Endothelial cell of umbilical vein (primary cell): ENCODE data around the gene C1orf198. TPM values are rescaled to one million over a fixed set of nuclear protein-coding genes. Genes with fewer than 3 reads are reported as not detected.

Experiments used
- BruUV-seq: library from RNA; stranded (reverse); fragments of 400-500 nt; replicated peaks from 2 replicates; lab custom pipeline; 2021; lab: Mats Ljungman, UMichigan
- CTCF ChIA-PET: fragments of 300-600, 350-600 bp; sonication (Branson Sonifier 250); formaldehyde crosslinking; loops from one replicate; lab custom pipeline; 2021; ENCODE audit warnings: antibody characterized with exemption, inconsistent platforms; lab: Charles Lee
- POLR2A ChIA-PET: fragments of 300-600, 350-600 bp; sonication (Branson Sonifier 250); formaldehyde crosslinking; loops from one replicate; lab custom pipeline; 2021; ENCODE audit warnings: antibody characterized with exemption, inconsistent platforms; lab: Charles Lee
- DNase-seq: peaks from one replicate; pipeline ENCODE4 v3.0.0-alpha.2; 2011; ENCODE audit warnings: low read depth, low spot score
- FAIRE-seq: peaks from 2 replicates; lab custom pipeline; 2011; peaks lifted over from hg19 to GRCh38; lab: Jason Lieb, UNC
- H2AFZ ChIP-seq: 2 replicates; pipeline ENCODE4 v1.6.0; 2012; ENCODE audit warnings: low read depth, low read length, control low read depth, inconsistent platforms
- H3K27ac ChIP-seq: 2 replicates; pipeline ENCODE4 v1.5.1; 2011; ENCODE audit warnings: low read depth, mild to moderate bottlenecking, control low read depth, low read length, moderate library complexity; ENCODE audit not compliant: insufficient read depth
- H3K27me3 ChIP-seq, 2 experiments: 2 replicates each; pipeline versions ENCODE4 v1.6.0 to v1.6.1; 2011; ENCODE audit warnings: low read length in 2 of 2, mixed read lengths in 1 of 2; ENCODE audit not compliant: control insufficient read depth in 2 of 2, insufficient read depth in 2 of 2
- H3K36me3 ChIP-seq, 2 experiments: 2 replicates in 1 of 2; 3 replicates in 1 of 2; pipeline ENCODE4 v1.5.1; 2011; ENCODE audit warnings: low read length in 2 of 2, mild to moderate bottlenecking in 1 of 2, moderate library complexity in 1 of 2; ENCODE audit not compliant: control insufficient read depth in 2 of 2, insufficient read depth in 2 of 2; ENCODE audit errors: extremely low read depth in 1 of 2
- H3K4me1 ChIP-seq: 3 replicates; pipeline ENCODE4 v1.5.1; 2011; ENCODE audit warnings: mild to moderate bottlenecking, low read length; ENCODE audit not compliant: control insufficient read depth, insufficient read depth; ENCODE audit errors: extremely low read depth
- H3K4me2 ChIP-seq: 2 replicates; pipeline ENCODE4 v1.6.1; 2011; ENCODE audit warnings: low read length, control low read depth, mixed read lengths; ENCODE audit not compliant: insufficient read depth
- H3K4me3 ChIP-seq, 3 experiments: fragments of 200-600 bp in 1 of 3; sonication (generic), shearing (Covaris generic) in 1 of 3; replicated peaks in 1 of 3; 2 replicates each; pipeline ENCODE4 v1.5.1; 2011 to 2016; ENCODE audit warnings: control low read depth in 3 of 3, low read length in 3 of 3, mild to moderate bottlenecking in 2 of 3, inconsistent platforms in 1 of 3, low read depth in 1 of 3, moderate library complexity in 1 of 3; ENCODE audit not compliant: insufficient read depth in 1 of 3
- H3K79me2 ChIP-seq: 2 replicates; pipeline ENCODE4 v1.6.0; 2012; ENCODE audit warnings: low read length, inconsistent platforms; ENCODE audit not compliant: control insufficient read depth, insufficient read depth
- H3K9ac ChIP-seq: replicated peaks from 2 replicates; pipeline ENCODE3; 2011; ENCODE audit warnings: low read length, control low read depth; ENCODE audit not compliant: insufficient read depth; ENCODE audit errors: extremely low read depth
- H3K9me1 ChIP-seq: replicated peaks from 3 replicates; pipeline ENCODE4 v1.6.0; 2011; ENCODE audit warnings: mild to moderate bottlenecking, low read length; ENCODE audit not compliant: control insufficient read depth, insufficient read depth; ENCODE audit errors: extremely low read depth
- H3K9me3 ChIP-seq: replicated peaks from 2 replicates; pipeline ENCODE4 v1.5.1; 2012; ENCODE audit warnings: low read length, inconsistent platforms; ENCODE audit not compliant: control insufficient read depth, insufficient read depth
- H4K20me1 ChIP-seq: replicated peaks from 2 replicates; pipeline ENCODE3; 2011; ENCODE audit warnings: mild to moderate bottlenecking, low read length; ENCODE audit not compliant: control insufficient read depth, insufficient read depth; ENCODE audit errors: extremely low read depth
- EZH2 ChIP-seq: IDR thresholded peaks from 2 replicates; pipeline ENCODE4 v1.6.1; 2012; ENCODE audit warnings: borderline replicate concordance, low read depth, mild to moderate bottlenecking, moderate library complexity, low read length, inconsistent platforms; ENCODE audit not compliant: severe bottlenecking
- FOS ChIP-seq: IDR thresholded peaks from 2 replicates; pipeline ENCODE4 v1.6.1; 2011; ENCODE audit warnings: mild to moderate bottlenecking, low read length, moderate library complexity, borderline replicate concordance; ENCODE audit not compliant: insufficient read depth
- GATA2 ChIP-seq: IDR thresholded peaks from 2 replicates; pipeline ENCODE4 v1.7.0; 2011; ENCODE audit warnings: low read depth, mild to moderate bottlenecking, moderate library complexity, mixed read lengths, low read length; ENCODE audit not compliant: insufficient read length, insufficient read depth
- JUN ChIP-seq: IDR thresholded peaks from 2 replicates; pipeline ENCODE4 v1.6.1; 2011; ENCODE audit warnings: borderline replicate concordance, low read depth; ENCODE audit not compliant: insufficient read length, insufficient read depth
- MYC ChIP-seq: IDR thresholded peaks from one replicate; pipeline ENCODE4 v1.6.1; 2011; ENCODE audit warnings: mild to moderate bottlenecking, low read depth, low read length
- POLR2A ChIP-seq: IDR thresholded peaks from 2 replicates; pipeline ENCODE4 v1.6.1; 2012; ENCODE audit warnings: low read depth, mild to moderate bottlenecking, control low read depth, low read length
- POLR2AphosphoS5 ChIP-seq: IDR thresholded peaks from 2 replicates; pipeline ENCODE4 v1.6.1; 2012; ENCODE audit warnings: low read depth, mild to moderate bottlenecking, control low read depth, low read length, moderate library complexity; ENCODE audit not compliant: insufficient read depth
- dilution Hi-C: fragments of 300-500 bp; cut with MboI; formaldehyde crosslinking; loops from one replicate; pipeline ENCODE4 v1.15.0; 2019; ENCODE audit warnings: low sequenced_read_pairs; ENCODE audit not compliant: extremely low pct_ligation_motif_present
- intact Hi-C: fragments of 100-400 bp; cut with micrococcal nuclease; formaldehyde crosslinking; loops from one replicate; pipeline ENCODE4 v1.10.0; 2022
- polyA plus RNA-seq, 4 experiments: library from polyadenylated mRNA; depleted of rRNA in 3 of 4; stranded (reverse) in 3 of 4; unstranded in 1 of 4; fragments of >200 nt; gene quantifications; 2 replicates each; pipeline versions ENCODE4 v1.2.1 to v1.2.3, GENCODE V29; 2011 to 2012; ENCODE audit warnings: missing spikeins in 1 of 4
- total RNA-seq: library from RNA; stranded (reverse); gene quantifications from 2 replicates; pipeline ENCODE4 v1.2.3, GENCODE V29; 2021
- TF ChIP-seq, protein P1 (sequence below): IDR thresholded peaks from 2 replicates; pipeline ENCODE4 v1.6.1; 2011; ENCODE audit not compliant: insufficient read depth, insufficient read length
- TF ChIP-seq, protein P2 (sequence below), 2 donors: IDR thresholded peaks; 1 replicate in 1 of 2; 2 replicates in 1 of 2; pipeline ENCODE4 v1.5.1; 2011; ENCODE audit warnings: low read length in 2 of 2, mild to moderate bottlenecking in 2 of 2, moderate library complexity in 2 of 2, control low read depth in 1 of 2, inconsistent platforms in 1 of 2, low read depth in 1 of 2; ENCODE audit not compliant: insufficient read depth in 1 of 2; ENCODE audit errors: extremely low read depth in 1 of 2

The C1orf198 gene
- total and polyA plus RNA-seq, 2 donors (not counting 3 experiments of a cell fraction or from before 2014, with no cell fraction given) = 21.2 to 29.2 TPM

DNA sequence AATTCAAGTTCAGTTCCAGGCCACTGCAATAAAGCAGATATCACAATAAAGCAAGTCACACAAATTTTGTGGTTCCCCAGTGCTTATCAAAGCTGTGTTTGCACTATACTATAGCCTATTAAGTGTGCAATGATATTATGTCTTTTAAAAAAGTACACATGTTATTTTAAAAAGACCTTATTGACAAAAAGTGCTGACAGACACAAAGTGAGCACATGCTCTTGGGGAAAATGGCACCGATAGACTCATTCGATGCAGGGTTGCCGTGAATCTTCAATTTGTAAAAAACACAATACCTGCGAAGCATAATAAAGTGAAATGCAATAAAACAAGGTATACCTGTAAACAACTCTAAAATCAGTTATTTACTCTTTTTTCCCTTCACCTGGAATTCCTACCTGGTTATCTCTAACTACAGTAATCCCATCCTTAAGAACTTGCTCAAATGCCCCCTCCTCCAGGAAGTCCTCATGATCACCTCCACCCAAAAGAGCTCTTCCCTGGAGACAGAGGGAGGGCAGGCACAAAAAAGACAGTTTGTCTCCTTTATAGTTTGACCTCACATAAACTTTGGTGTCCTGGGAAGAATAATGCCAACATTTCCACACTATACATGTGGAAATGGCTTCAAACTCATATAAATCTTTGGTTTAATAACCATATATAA, 9.7 kb upstream of the C1orf198 start:
- TF ChIP-seq POLR2A (no peak), FOS (no peak), POLR2AphosphoS5 (no peak), JUN (no peak), EZH2 (no peak), GATA2 (no peak), MYC (no peak)
- TF ChIP-seq, protein P1, sequence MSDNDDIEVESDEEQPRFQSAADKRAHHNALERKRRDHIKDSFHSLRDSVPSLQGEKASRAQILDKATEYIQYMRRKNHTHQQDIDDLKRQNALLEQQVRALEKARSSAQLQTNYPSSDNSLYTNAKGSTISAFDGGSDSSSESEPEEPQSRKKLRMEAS = no peak
- TF ChIP-seq, protein P2, sequence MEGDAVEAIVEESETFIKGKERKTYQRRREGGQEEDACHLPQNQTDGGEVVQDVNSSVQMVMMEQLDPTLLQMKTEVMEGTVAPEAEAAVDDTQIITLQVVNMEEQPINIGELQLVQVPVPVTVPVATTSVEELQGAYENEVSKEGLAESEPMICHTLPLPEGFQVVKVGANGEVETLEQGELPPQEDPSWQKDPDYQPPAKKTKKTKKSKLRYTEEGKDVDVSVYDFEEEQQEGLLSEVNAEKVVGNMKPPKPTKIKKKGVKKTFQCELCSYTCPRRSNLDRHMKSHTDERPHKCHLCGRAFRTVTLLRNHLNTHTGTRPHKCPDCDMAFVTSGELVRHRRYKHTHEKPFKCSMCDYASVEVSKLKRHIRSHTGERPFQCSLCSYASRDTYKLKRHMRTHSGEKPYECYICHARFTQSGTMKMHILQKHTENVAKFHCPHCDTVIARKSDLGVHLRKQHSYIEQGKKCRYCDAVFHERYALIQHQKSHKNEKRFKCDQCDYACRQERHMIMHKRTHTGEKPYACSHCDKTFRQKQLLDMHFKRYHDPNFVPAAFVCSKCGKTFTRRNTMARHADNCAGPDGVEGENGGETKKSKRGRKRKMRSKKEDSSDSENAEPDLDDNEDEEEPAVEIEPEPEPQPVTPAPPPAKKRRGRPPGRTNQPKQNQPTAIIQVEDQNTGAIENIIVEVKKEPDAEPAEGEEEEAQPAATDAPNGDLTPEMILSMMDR (IDR thresholded peaks at IDR 0.05; ENCODE audit: extremely low read depth in 1 of 2, insufficient read depth in 1 of 2, low read depth in 1 of 2, low read length in 2 of 2) = no peak
- POLR2A ChIA-PET = no interaction called here
- FAIRE-seq = no peak
- BruUV-seq = no TSS peak
- H3K79me2 ChIP-seq = no peaks in the 10 kb centered on the region
- H3K36me3 ChIP-seq = no peaks in the 10 kb centered on the region
- no peak overlapping the region for H3K4me2 ChIP-seq
- no peak overlapping the region for H3K9ac ChIP-seq
- H3K27ac ChIP-seq = no peak overlapping the region
- CTCF ChIA-PET = no interaction called here
- no peaks in the 10 kb centered on the region for H3K4me1 ChIP-seq
- H3K4me3 ChIP-seq = no peak overlapping the region
- H3K9me3 ChIP-seq = no peaks in the 10 kb centered on the region
- no peaks in the 10 kb centered on the region for H4K20me1 ChIP-seq
- H2AFZ ChIP-seq = no peak overlapping the region
- H3K9me1 ChIP-seq = no peaks in the 10 kb centered on the region
- dilution Hi-C loops (no loop called here), intact Hi-C loops (no loop called here)
- peaks cover 4 to 7% of the 10 kb centered on the region in 2 experiments for H3K27me3 ChIP-seq
- no peak for DNase-seq
